Activated CD8-positive, alpha-beta memory T cell treated with anti-CD3 and anti-CD28 coated beads, Interleukin-2, amount 50 U/mL, for 24 hours (primary cell): ENCODE results near the gene ZNF670.
"Not testable (repeated sequence)": the region's sequence is repeated elsewhere in the genome, so short reads cannot be mapped to it uniquely, and the experiment has no call there.

ENCODE experiments used
- DNase-seq: peaks from one replicate; pipeline ENCODE4 v3.0.0-alpha.2; 2020; ENCODE audit errors: extremely low read depth

Gene ZNF670

GRCh38 chr1:247078258-247079140 lies at the start of gene ZNF670:
Gene ZNF670, minus strand, starts transcription at chr1:247078811. Its CDS starts 215 bp downstream, at chr1:247078596.
- DNase-seq, result peak; percentile 79

GRCh38 chr1:247127519-247128282 lies 49.1 kb upstream of the ZNF670 start:
- DNase-seq, result not testable (repeated sequence)

- not testable (repeated sequence) for DNase-seq
Observed at GRCh38 chr1:247126601-247127000, 48.0 kb upstream of the ZNF670 start.

GRCh38 chr1:247126166-247126565 lies 47.6 kb upstream of the ZNF670 start:
- not testable (repeated sequence) for DNase-seq

GRCh38 chr1:247121382-247121781 lies 42.8 kb upstream of the ZNF670 start:
- no peak for DNase-seq

GRCh38 chr1:247120408-247120668 lies 41.7 kb upstream of the ZNF670 start:
- not testable (repeated sequence) for DNase-seq

GRCh38 chr1:247119600-247120407 lies 41.2 kb upstream of the ZNF670 start:
- no peak for DNase-seq

GRCh38 chr1:247118946-247119446 lies 40.4 kb upstream of the ZNF670 start:
- DNase-seq, result no peak

GRCh38 chr1:247115545-247115944 lies 36.9 kb upstream of the ZNF670 start:
- DNase-seq, result no peak

- DNase-seq, result no peak
Observed at GRCh38 chr1:247115141-247115510, 36.5 kb upstream of the ZNF670 start.

GRCh38 chr1:247114351-247115140 lies 35.9 kb upstream of the ZNF670 start:
- DNase-seq, result no peak

GRCh38 chr1:247113733-247114271 lies 35.2 kb upstream of the ZNF670 start:
- no peak for DNase-seq

GRCh38 chr1:247113094-247113497 lies 34.5 kb upstream of the ZNF670 start:
- DNase-seq, result no peak

- no peak for DNase-seq
Observed at GRCh38 chr1:247112479-247112781, 33.8 kb upstream of the ZNF670 start.

GRCh38 chr1:247111700-247112478 lies 33.3 kb upstream of the ZNF670 start:
- no peak for DNase-seq

GRCh38 chr1:247111259-247111699 lies 32.7 kb upstream of the ZNF670 start:
- DNase-seq, result no peak

- no peak for DNase-seq
Observed at GRCh38 chr1:247110627-247111258, 32.1 kb upstream of the ZNF670 start.

GRCh38 chr1:247107694-247108093 lies 29.1 kb upstream of the ZNF670 start:
- no peak for DNase-seq

- no peak for DNase-seq
Observed at GRCh38 chr1:247105966-247106365, 27.4 kb upstream of the ZNF670 start.

GRCh38 chr1:247104965-247105364 lies 26.4 kb upstream of the ZNF670 start:
- DNase-seq, result no peak
